A549 treated with ZK216348 at 1 μM for 4 hours (cell line): ENCODE measurements around the gene RAB40A. TPM values are rescaled to one million over a fixed set of nuclear protein-coding genes. Genes with fewer than 3 reads are reported as not detected.

Experiments used
- total RNA-seq: library from RNA; stranded (reverse); fragments of 200-300 nt; extraction: Qiagen RNA extraction; gene quantifications from 5 replicates; pipeline ENCODE4 v1.2.3, GENCODE V29; 2022; ENCODE audit warnings: low read depth

Gene RAB40A, protein sequence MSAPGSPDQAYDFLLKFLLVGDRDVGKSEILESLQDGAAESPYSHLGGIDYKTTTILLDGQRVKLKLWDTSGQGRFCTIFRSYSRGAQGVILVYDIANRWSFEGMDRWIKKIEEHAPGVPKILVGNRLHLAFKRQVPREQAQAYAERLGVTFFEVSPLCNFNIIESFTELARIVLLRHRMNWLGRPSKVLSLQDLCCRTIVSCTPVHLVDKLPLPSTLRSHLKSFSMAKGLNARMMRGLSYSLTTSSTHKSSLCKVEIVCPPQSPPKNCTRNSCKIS
- not detected in 5 replicates for total RNA-seq

DNA sequence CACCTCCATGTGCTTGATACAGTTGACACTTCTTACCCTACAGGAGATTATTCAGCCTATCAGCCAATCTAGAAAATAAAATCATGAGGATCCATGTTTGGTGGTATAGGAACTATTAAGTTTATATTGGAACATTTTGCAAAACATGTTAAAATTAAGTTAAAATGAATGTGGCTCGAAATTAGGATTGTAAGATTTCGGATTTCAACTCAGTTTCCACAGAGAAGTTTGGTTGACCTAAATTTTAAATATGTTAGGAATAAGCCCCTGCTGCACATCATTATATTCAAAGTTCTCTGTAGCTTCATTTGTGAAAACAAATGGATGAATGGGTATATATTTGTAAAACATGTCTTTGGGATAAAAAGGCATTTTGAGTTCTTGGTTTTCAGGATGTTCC lies at the start of gene RAB40A:
Gene RAB40A (minus strand): TSS at position 101 of the 400 bp plus-strand sequence. CDS start 18,733 bp downstream, outside the sequence.

Other genes starting within 250 kb of the RAB40A start
- not detected in 5 replicates for gene TCEAL5, start 242.7 kb downstream of the RAB40A start, total RNA-seq
- gene BEX2, start 208.5 kb downstream of the RAB40A start, total RNA-seq, result 6.3 to 14.1 TPM (median 8.3 TPM) in 5 replicates
- gene TCEAL7, start 189.2 kb downstream of the RAB40A start, total RNA-seq, result not detected in 5 replicates
- gene TCEAL9, start 163.0 kb downstream of the RAB40A start, total RNA-seq, result 86.8 to 241 TPM (median 103 TPM) in 5 replicates
- gene BEX3, start 143.0 kb downstream of the RAB40A start, total RNA-seq, result 215 to 287 TPM (median 258 TPM) in 5 replicates
- 111 to 197 TPM (median 124 TPM) in 5 replicates for gene TCEAL4, start 66.0 kb upstream of the RAB40A start, total RNA-seq
- 18.6 to 26.2 TPM (median 19.2 TPM) in 5 replicates for gene TCEAL3, start 88.5 kb upstream of the RAB40A start, total RNA-seq
- gene TCEAL1, start 109.5 kb upstream of the RAB40A start, total RNA-seq, result 29.9 to 53.9 TPM (median 36.2 TPM) in 5 replicates
- 473 to 1,143 TPM (median 493 TPM) in 5 replicates for gene MORF4L2, start 167.2 kb upstream of the RAB40A start, total RNA-seq
- 0.40 TPM in 1 of 5 replicates, not detected in the others for gene TMEM31, start 191.4 kb upstream of the RAB40A start, total RNA-seq